Activated CD4-positive, alpha-beta T cell treated with anti-CD3 and anti-CD28 coated beads, Interleukin-2, amount 50 U/mL, for 16 hours (primary cell): ENCODE results near the gene ERCC2.
"Not testable (repeated sequence)": the region's sequence is repeated elsewhere in the genome, so short reads cannot be mapped to it uniquely, and the experiment has no call there.

Experiments
- DNase-seq: peaks from one replicate; pipeline ENCODE4 v3.0.0-alpha.2; 2020

The ERCC2 gene

GRCh38 chr19:45370410-45371204 lies at the start of gene ERCC2:
TSS of gene ERCC2 (minus strand) at chr19:45370573. CDS start at chr19:45370540, 33 bp downstream.
- DNase-seq = peak; percentile 100

GRCh38 chr19:45419895-45420294 lies 49.5 kb upstream of the ERCC2 start:
- DNase-seq = no peak

GRCh38 chr19:45419396-45419795 lies 49.0 kb upstream of the ERCC2 start:
- peak; percentile 45 for DNase-seq

DNA sequence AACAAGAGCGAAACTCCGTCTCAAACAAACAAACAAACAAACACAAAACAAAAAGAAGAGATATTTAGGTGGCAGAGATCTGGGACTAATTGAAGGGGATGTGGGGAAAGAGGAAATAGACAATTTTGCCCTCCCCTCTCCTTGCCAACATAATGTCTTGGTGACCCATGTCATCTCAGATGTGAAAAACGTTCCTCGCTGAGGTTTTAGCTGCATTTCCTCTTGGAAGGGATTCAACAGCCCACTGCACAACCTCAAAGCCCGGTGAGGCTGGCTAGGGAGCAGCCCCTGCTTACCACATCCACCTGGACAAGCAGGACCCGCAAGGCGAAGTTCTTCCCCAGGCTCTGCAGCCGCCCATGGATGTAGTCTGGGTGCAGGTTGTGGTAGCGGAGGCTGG lies 48.4 kb upstream of the ERCC2 start:
- no peak for DNase-seq

GRCh38 chr19:45417151-45417550 lies 46.8 kb upstream of the ERCC2 start:
- DNase-seq = no peak

- DNase-seq = no peak
Measured at GRCh38 chr19:45414468-45414867, 44.1 kb upstream of the ERCC2 start.

GRCh38 chr19:45413497-45413896 lies 43.1 kb upstream of the ERCC2 start:
- DNase-seq = no peak

- not testable (repeated sequence) for DNase-seq
Measured at GRCh38 chr19:45410330-45410729, 40.0 kb upstream of the ERCC2 start.

GRCh38 chr19:45409557-45409920 lies 39.2 kb upstream of the ERCC2 start:
- no peak for DNase-seq

- no peak for DNase-seq
Measured at GRCh38 chr19:45408830-45409556, 38.6 kb upstream of the ERCC2 start.

GRCh38 chr19:45408121-45408520 lies 37.7 kb upstream of the ERCC2 start:
- DNase-seq = no peak

DNA sequence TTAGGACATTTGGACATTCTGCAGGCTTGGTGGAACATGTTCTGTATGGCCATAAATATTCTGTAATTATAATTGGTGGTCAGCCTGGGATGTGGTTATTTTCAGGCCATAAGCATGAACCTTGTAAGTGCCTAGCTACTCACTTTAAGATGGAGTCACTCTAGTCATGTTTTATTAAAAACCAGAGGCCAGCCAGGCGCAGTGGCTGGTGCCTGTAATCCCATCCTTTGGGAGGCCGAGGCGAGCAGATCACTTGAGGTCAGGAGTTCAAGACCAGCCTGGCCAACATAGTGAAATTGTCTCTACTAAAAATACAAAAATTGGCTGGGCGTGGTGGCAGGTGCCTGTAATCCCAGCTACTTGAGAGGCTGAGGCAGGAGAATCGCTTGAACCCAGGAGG lies 37.2 kb upstream of the ERCC2 start:
- not testable (repeated sequence) for DNase-seq

- no peak for DNase-seq
Measured at GRCh38 chr19:45407091-45407375, 36.7 kb upstream of the ERCC2 start.

- DNase-seq = peak; percentile 86
Measured at GRCh38 chr19:45406226-45407090, 36.1 kb upstream of the ERCC2 start, which contains the start of gene POLR1G. TSS of gene POLR1G (plus strand) at chr19:45406644. CDS start at chr19:45406697, 53 bp downstream.

DNA sequence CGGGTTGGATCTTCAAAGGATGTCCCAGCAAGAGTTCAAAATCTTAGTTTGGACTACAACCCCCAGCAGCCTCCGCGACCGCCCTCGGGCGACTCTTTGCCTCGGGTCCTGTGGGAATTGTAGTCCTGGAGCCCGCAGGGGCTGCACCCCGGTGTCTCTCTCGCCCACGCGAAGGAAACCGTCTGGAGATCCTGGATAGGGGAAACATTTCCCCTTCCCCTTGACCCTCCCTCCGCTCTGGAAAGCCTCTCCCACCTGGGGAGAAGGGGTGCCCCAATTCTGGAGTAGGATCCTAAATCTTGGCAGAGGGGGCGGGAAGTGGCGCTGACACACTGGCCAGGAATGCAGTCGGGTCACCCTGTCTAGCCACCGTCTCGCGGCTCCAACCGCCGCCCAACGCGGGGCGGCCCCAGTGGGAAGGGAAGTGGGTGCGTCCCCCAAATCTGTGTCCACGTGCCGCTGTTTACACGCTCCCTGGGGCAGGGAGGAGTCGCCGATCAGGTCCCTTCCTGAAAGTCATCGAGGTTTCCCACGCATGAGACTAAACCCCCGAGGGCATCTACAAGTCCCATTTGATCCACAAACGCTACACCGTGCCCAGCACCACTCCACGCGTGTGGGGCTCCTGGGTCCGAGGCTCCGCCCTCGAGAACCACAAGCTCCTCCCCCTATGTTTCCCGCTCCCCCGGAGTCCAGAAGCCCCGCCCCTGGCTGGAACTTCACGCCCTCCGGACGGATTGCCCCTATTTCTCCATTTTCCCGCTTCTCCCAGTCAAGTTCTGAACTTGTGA lies 35.3 kb upstream of the ERCC2 start:
- DNase-seq = peak; percentile 89

DNA sequence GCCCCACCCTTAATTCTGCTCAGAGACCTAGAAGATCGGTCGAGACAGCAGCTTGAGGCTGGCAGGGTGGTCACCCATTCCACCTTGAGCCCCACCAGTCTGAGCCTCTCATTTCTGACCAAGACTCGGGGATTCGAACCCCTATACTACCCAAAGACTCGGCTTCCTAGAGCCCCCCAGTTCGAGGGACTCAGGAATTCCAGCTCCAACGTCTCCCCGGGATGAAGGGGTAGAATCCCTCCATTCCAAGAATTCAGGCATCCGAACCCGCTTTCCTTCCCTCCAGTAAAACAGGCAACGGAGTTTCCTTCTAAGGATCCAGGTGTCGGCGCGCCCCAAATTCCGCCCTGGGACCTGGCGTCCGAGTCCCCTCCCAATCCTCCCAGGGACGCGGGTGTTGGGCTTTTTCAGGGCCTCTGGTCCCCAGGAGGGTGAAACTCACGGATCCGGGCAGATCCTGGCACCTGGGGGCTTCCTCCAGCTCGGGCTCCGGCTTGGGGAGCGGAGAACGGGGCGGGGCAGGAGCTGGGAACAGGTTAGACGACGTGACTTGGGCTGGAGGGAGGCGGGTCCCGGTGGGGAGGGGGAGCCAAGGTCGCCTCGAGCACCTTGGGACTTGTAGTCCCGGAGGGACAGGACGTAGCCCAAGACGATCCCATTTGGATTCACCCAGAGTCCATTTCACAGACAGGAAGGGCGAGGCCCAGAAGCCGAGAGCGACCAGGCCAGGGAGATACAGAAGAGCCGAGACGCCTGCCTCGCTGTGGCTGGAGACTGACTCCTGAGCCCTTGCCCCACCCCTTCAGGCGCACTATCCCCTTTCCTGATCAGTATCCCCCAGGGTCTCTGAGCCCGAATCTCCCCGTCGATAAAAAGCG lies 34.4 kb upstream of the ERCC2 start, which contains the start of gene PPP1R13L:
Gene PPP1R13L, minus strand, starts transcription at position 513 of the 878 bp plus-strand sequence. CDS start 6,751 bp downstream, outside the sequence.
- DNase-seq = peak; percentile 70

- peak; percentile 70 for DNase-seq
Measured at GRCh38 chr19:45403781-45404556, 33.6 kb upstream of the ERCC2 start.

DNA sequence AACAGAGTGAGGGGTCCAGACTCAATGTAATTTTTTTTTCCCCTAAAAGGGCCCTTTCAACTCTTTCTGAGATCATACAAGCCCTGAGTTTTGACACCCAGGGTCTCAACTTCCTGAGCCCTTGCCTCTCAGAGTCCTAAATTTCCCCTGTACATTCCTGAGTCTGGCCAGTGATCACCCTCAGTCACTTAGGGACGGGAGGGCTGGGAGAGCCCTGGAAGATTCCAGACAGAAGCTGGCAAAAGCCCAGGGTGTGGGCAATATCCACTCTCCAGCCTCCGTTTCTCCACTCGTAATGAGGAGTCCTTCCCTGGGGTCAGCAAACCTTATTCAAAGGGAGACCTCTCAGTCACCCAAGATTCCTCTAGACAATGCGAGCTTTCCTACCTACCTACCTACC lies 32.9 kb upstream of the ERCC2 start:
- no peak for DNase-seq

GRCh38 chr19:45402298-45403061 lies 32.1 kb upstream of the ERCC2 start:
- DNase-seq = no peak

DNA sequence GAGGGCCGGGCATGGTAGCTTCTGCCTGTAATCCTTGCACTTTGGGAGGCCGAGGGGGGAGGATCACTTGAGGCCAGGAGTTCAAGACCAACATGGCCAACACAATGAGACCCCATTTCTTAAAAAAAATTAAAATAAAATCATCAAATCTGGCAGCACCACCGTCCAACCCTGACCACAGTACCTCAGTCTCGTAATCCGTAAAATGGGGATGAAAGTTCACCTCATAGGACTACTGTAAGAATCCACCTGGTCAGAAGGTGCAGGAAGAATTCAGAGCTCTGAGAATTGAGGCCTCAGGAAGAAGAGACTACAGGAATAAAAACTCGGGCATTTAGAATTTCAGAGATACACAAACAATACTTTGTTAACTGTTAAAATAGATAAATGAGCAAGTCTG lies 31.4 kb upstream of the ERCC2 start:
- no peak for DNase-seq
